Pancreas (tissue), 10 donors: ENCODE measurements around the gene AKR1C8. TPM values are rescaled to one million over a fixed set of nuclear protein-coding genes. Genes with fewer than 3 reads are reported as not detected.
"Not testable (repeated sequence)": the region's sequence is repeated elsewhere in the genome, so short reads cannot be mapped to it uniquely, and the experiment has no call there.

Experiments
- ATAC-seq, 4 donors: fragments of 200-7000 bp; cut with Tn5 transposase; one replicate each; pipeline versions ENCODE4 v1.8.0 to v1.9.1; 2020; ENCODE audit warnings: mild to moderate bottlenecking in 4 of 4, moderate library complexity in 4 of 4
- DNase-seq, 6 donors: peaks; one replicate each; pipeline ENCODE4 v3.0.0-alpha.2; 2020
- FAIRE-seq: peaks from 2 replicates; lab custom pipeline; 2012; peaks lifted over from hg19 to GRCh38; lab: Jason Lieb, UNC
- H3K27ac ChIP-seq, 4 donors: fragments of 200-600 bp; sonication (generic); 1 replicate in 3 of 4; 2 replicates in 1 of 4; pipeline versions ENCODE4 v1.5.0 to v1.8.0; 2020
- H3K27me3 ChIP-seq, 4 donors: fragments of 200-600 bp; one replicate each; pipeline ENCODE4 v1.8.0; 2021
- H3K36me3 ChIP-seq, 3 donors: fragments of 200-600 bp; sonication (generic) in 1 of 3; one replicate each; pipeline versions ENCODE4 v1.5.0 to v1.8.0; 2020 to 2021
- H3K4me1 ChIP-seq, 3 donors: fragments of 200-600 bp; one replicate each; pipeline ENCODE4 v1.8.0; 2021
- H3K4me3 ChIP-seq, 4 donors: fragments of 200-600 bp; sonication (generic) in 2 of 4; one replicate each; pipeline versions ENCODE4 v1.5.0 to v1.8.0; 2020 to 2021
- H3K9me3 ChIP-seq, 4 donors: fragments of 200-600 bp; one replicate each; pipeline ENCODE4 v1.8.0; 2021
- CTCF ChIP-seq, 4 donors: fragments of 200-600 bp; sonication (generic) in 3 of 4; IDR thresholded peaks; one replicate each; pipeline versions ENCODE4 v1.5.0 to v1.8.0; 2021; ENCODE audit warnings: antibody characterized with exemption in 4 of 4
- WGBS, 2 donors: extraction: QIAGEN DNeasy Blood & Tissue Kit; methylation state at CpG; one replicate each; pipeline ENCODE4 v1.1.7; 2013; 5-methylcytosine and 5-hydroxymethylcytosine counted together
- intact Hi-C, 3 donors: fragments of 100-400 bp; cut with DNase I; formaldehyde crosslinking; loops; one replicate each; pipeline versions ENCODE4 v1.11.1 to v1.14.2; 2022
- polyA plus RNA-seq, 2 donors: library from polyadenylated mRNA; stranded (reverse); fragments of 200-250 nt; gene quantifications; one replicate each; pipeline ENCODE4 v1.2.3, GENCODE V29; 2013
- total RNA-seq, 6 donors: library from RNA; stranded (reverse); fragmentation: NEBNext Ultra II Directional in 4 of 6; extraction: Animal tissue kit (Norgen Biotek cat#: 25700) in 4 of 6; gene quantifications; one replicate each; pipeline versions ENCODE4 v1.2.1 to v1.2.4, GENCODE V29; 2021 to 2023
- donor health status: healthy with polysubstance abuse.
- donor health status: DM: no; HTN: no; CAD: no; lungs with moderate emphysema.
- donor health status: DM: no; HTN: no; CAD: no.
- donor health status: control.
- donor health status: control.
- donor health status: Bipolar disorder and iron deficiency.
- donor health status: DM: yes; HTN: yes; CAD: no.
- donor health status: DM: no; HTN: no; CAD: no.
- donor health status: DM: no; HTN: no; CAD: no.
- donor health status: DM: yes; HTN: yes; CAD: no.

Gene AKR1C8
- total RNA-seq (not detected), polyA plus RNA-seq (not detected)

- ATAC-seq (no peak), FAIRE-seq (no peak)
- intact Hi-C loops, result no loop called here
These were observed at the start of gene AKR1C8 for GRCh38 chr10:5184987-5185775. AKR1C8 (minus strand) TSS chr10:5185150; CDS start chr10:5185104, 46 bp downstream.

DNA sequence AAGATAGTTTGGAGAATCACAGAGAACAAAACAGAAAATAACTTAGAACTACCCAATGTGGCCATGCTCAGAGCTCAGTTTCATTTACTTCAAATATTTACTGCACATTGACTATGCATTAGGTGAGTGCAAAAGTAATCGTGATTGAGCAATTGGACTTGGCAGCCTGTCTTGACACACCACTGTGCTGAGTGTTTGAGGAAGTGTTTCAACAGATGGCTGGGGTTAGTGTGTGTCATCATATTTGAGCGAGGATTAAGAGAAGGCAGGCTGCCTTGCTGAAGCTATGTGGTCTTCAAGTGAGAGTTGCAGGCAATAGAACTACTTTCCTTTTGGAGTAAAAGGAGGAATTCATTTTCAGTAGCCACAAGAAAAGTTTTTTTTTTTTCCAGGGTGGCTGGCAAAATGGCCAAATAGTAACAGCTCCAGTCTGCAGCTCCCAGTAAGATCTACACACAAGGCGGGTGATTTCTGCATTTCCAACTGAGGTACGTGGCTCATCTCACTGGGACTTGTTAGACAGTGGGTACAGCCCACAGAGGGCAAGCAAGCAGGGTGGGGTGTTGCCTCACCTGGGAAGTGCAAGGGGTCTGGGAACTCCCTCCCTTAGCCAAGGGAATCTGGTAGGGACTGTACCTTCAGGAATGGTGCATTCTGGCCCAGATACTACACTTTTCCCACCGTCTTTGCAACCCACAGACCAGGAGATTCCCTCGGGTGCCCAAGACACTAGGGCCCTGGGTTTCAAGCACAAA lies 49.3 kb upstream of the AKR1C8 start:
- no peaks in the 10 kb centered on the region for H3K36me3 ChIP-seq
- DNase-seq (peak in 2 of 6 donors; percentile 38 to 48), ATAC-seq (peak in 3 of 4 donors; percentile 81 to 97 (median 93)), FAIRE-seq (no peak)
- no peak overlapping the region for H3K4me3 ChIP-seq
- H3K27me3 ChIP-seq, result no peaks in the 10 kb centered on the region
- H3K4me1 ChIP-seq, result no peaks in the 10 kb centered on the region
- no peak for TF ChIP-seq CTCF (IDR thresholded peaks at IDR 0.05)
- no peaks in the 10 kb centered on the region for H3K9me3 ChIP-seq
- WGBS, 2 donors, result 74 to 78% methylated on average over 6 of the region's 6 CpGs
- H3K27ac ChIP-seq, result no peak overlapping the region
- intact Hi-C loops, result no loop called here

More at GRCh38 chr10:5184987-5185775, at the start of gene AKR1C8:
- 91 to 98% methylated on average over 5 of the region's 5 CpGs for WGBS, 2 donors
- Histone ChIP-seq H3K4me1 (no peaks in the 10 kb centered on the region), H3K27me3 (no peaks in the 10 kb centered on the region), H3K4me3 (no peak within 1 kb of the TSS), H3K27ac (no peak within 1 kb of the TSS), H3K36me3 (no peaks in the 10 kb centered on the region), H3K9me3 (no peaks in the 10 kb centered on the region)
- no peak for TF ChIP-seq CTCF (IDR thresholded peaks at IDR 0.05)
- no peak for DNase-seq

DNA sequence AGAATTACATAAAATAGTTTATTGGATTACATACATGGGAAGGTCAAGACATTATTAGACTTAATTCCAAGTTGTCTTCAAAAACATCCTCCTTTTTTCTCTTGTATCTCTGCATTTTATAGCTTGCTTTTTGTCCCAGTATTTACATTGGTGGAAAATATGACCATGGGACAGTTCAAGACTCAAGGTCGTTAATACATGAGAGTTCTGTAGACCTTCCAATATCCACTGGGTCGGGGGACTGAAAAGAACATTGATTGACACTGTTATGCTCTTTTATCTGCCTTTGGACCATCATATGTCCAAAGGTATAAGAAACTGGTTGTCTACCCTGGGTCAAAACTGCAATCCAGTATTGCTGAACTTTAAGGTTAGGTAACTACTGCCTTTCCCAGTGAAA lies 48.4 kb upstream of the AKR1C8 start:
- intact Hi-C loops, result no loop called here
- no peak overlapping the region for H3K27ac ChIP-seq
- WGBS, 2 donors, result 48 to 66% methylated on average over 2 of the region's 2 CpGs
- no peaks in the 10 kb centered on the region for H3K27me3 ChIP-seq
- H3K36me3 ChIP-seq, result no peaks in the 10 kb centered on the region
- FAIRE-seq, result no peak
- no peaks in the 10 kb centered on the region for H3K9me3 ChIP-seq
- H3K4me1 ChIP-seq, result no peaks in the 10 kb centered on the region
- DNase-seq, result no peak
- no peak overlapping the region for H3K4me3 ChIP-seq
- no peak for TF ChIP-seq CTCF (IDR thresholded peaks at IDR 0.05)
- ATAC-seq, result no peak

GRCh38 chr10:5229019-5229418 lies 44.1 kb upstream of the AKR1C8 start:
- Histone ChIP-seq H3K27ac (no peak overlapping the region), H3K9me3 (no peaks in the 10 kb centered on the region), H3K27me3 (no peaks in the 10 kb centered on the region), H3K4me1 (no peaks in the 10 kb centered on the region), H3K4me3 (no peak overlapping the region), H3K36me3 (no peaks in the 10 kb centered on the region)
- FAIRE-seq, result no peak
- no peak for TF ChIP-seq CTCF (IDR thresholded peaks at IDR 0.05)
- intact Hi-C loops, result no loop called here
- 72 to 79% methylated on average over 8 of the region's 8 CpGs for WGBS, 2 donors
- DNase-seq, result no peak
- no peak for ATAC-seq

DNA sequence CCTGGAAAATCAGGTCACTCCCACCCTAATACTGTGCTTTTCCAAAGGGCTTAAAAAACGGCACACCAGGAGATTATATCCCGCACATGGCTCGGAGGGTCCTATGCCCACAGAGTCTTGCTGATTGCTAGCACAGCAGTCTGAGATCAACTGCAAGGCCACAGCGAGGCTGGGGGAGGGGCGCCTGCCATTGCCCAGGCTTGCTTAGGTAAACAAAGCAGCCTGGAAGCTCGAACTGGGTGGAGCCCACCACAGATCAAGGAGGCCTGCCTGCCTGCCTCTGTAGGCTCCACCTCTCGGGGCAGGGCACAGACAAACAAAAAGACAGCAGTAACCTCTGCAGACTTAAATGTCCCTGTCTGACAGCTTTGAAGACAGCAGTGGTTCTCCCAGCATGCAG lies 38.0 kb upstream of the AKR1C8 start:
- H3K4me1 ChIP-seq, FAIRE-seq, H3K36me3 ChIP-seq, intact Hi-C loops, DNase-seq, H3K4me3 ChIP-seq, H3K27ac ChIP-seq, ATAC-seq, H3K9me3 ChIP-seq, H3K27me3 ChIP-seq: not testable (repeated sequence)
- WGBS, 2 donors, result 82 to 85% methylated on average over 7 of the region's 7 CpGs
